HUDEP-2 (cell line): Measurements from ENCODE around the gene POU2AF3.

Experiments used
- DNase-seq, 76 experiments: peaks; one replicate each; lab custom pipeline; 2025; ENCODE audit not compliant: unreplicated experiment in 76 of 76; lab: John Stamatoyannopoulos, UW

The POU2AF3 gene

GRCh38 chr11:111324277-111324720 is 26.0 kb downstream of the POU2AF3 start:
- DNase-seq = no peak

GRCh38 chr11:111325259-111325658 is 26.9 kb downstream of the POU2AF3 start:
- DNase-seq = no peak

- DNase-seq = no peak
These were observed 28.5 kb downstream of the POU2AF3 start for GRCh38 chr11:111326824-111327223.

GRCh38 chr11:111327908-111328624 is 29.7 kb downstream of the POU2AF3 start:
- no peak for DNase-seq

- no peak for DNase-seq
These were observed 31.2 kb downstream of the POU2AF3 start for GRCh38 chr11:111329306-111330204.

GRCh38 chr11:111330234-111330893 is 32.0 kb downstream of the POU2AF3 start:
- no peak for DNase-seq

- DNase-seq = no peak
These were observed 33.5 kb downstream of the POU2AF3 start for GRCh38 chr11:111331711-111332479.

GRCh38 chr11:111334532-111335502 is 36.5 kb downstream of the POU2AF3 start:
- DNase-seq = no peak

- DNase-seq = no peak
These were observed 37.2 kb downstream of the POU2AF3 start for GRCh38 chr11:111335549-111335948.

GRCh38 chr11:111336062-111336461 is 37.7 kb downstream of the POU2AF3 start:
- DNase-seq = no peak

- no peak for DNase-seq
These were observed 38.4 kb downstream of the POU2AF3 start for GRCh38 chr11:111336582-111337256.

GRCh38 chr11:111339758-111340388 is 41.5 kb downstream of the POU2AF3 start:
- DNase-seq = no peak

GRCh38 chr11:111342329-111342728 is 44.0 kb downstream of the POU2AF3 start:
- DNase-seq = no peak

- no peak for DNase-seq
These were observed 45.7 kb downstream of the POU2AF3 start for GRCh38 chr11:111344032-111344431.

GRCh38 chr11:111347002-111347722 is 48.8 kb downstream of the POU2AF3 start:
- DNase-seq = no peak

- DNase-seq = no peak
These were observed 49.4 kb downstream of the POU2AF3 start for GRCh38 chr11:111347723-111348115.

- no peak for DNase-seq
These were observed 49.8 kb downstream of the POU2AF3 start for GRCh38 chr11:111348147-111348546.
